CD4-positive, alpha-beta T cell (primary cell): Measurements from ENCODE around the gene ZNF646. TPM values are rescaled to one million over a fixed set of nuclear protein-coding genes. Genes with fewer than 3 reads are reported as not detected.
A peak's percentile ranks its signal among the peaks of the same experiment; 100 is the strongest.

Source experiments
- ATAC-seq: fragments of 200-7000 bp; cut with Tn5 transposase; one replicate; pipeline ENCODE4 v1.10.0; 2022; ENCODE audit warnings: mild to moderate bottlenecking; ENCODE audit not compliant: poor library complexity
- CTCF ChIA-PET: fragments of 350-600 bp; sonication (Branson Sonifier 250); formaldehyde crosslinking; loops from one replicate; lab custom pipeline; 2021; ENCODE audit warnings: antibody characterized with exemption, inconsistent platforms; lab: Charles Lee
- POLR2A ChIA-PET: fragments of 350-600 bp; sonication (Branson Sonifier 250); formaldehyde crosslinking; loops from one replicate; lab custom pipeline; 2021; ENCODE audit warnings: antibody characterized with exemption, inconsistent platforms; lab: Charles Lee
- DNase-seq, 14 experiments: peaks; one replicate each; pipeline ENCODE4 v3.0.0-alpha.2; 2013 to 2020; ENCODE audit warnings: mixed read lengths in 2 of 14
- H3K27ac ChIP-seq, 2 donors: one replicate each; pipeline versions ENCODE4 v1.5.1 to v1.7.0; 2013; ENCODE audit warnings: low read length in 2 of 2, low read depth in 1 of 2, mild to moderate bottlenecking in 1 of 2
- H3K27me3 ChIP-seq, 2 experiments: 1 replicate in 1 of 2; 2 replicates in 1 of 2; pipeline versions ENCODE4 v1.6.1 to v1.7.0; 2013; ENCODE audit warnings: low read length in 2 of 2, control low read depth in 1 of 2, mild to moderate bottlenecking in 1 of 2, moderate library complexity in 1 of 2; ENCODE audit not compliant: insufficient read depth in 2 of 2, control insufficient read depth in 1 of 2
- H3K36me3 ChIP-seq: one replicate; pipeline ENCODE4 v1.6.1; 2013; ENCODE audit warnings: low read length, control low read depth; ENCODE audit not compliant: insufficient read depth
- H3K4me1 ChIP-seq: one replicate; pipeline ENCODE4 v1.6.1; 2013; ENCODE audit warnings: low read length, control low read depth; ENCODE audit not compliant: insufficient read depth
- H3K4me3 ChIP-seq: one replicate; pipeline ENCODE4 v1.5.1; 2013; ENCODE audit warnings: mild to moderate bottlenecking, low read length, moderate library complexity
- H3K9me3 ChIP-seq, 2 experiments: 1 replicate in 1 of 2; 2 replicates in 1 of 2; pipeline versions ENCODE4 v1.6.1 to v1.7.0; 2013; ENCODE audit warnings: low read length in 2 of 2, mild to moderate bottlenecking in 2 of 2, control low read depth in 1 of 2, moderate library complexity in 1 of 2; ENCODE audit not compliant: control insufficient read depth in 1 of 2, insufficient read depth in 1 of 2
- H3K27ac Mint-ChIP-seq: one replicate; pipeline ENCODE4 v1.8.0; 2020; ENCODE audit warnings: mixed read lengths
- H3K27me3 Mint-ChIP-seq: one replicate; pipeline ENCODE4 v1.8.0; 2021; ENCODE audit warnings: mixed read lengths
- H3K36me3 Mint-ChIP-seq: one replicate; pipeline ENCODE4 v1.8.0; 2021; ENCODE audit warnings: low read depth, mixed read lengths
- H3K4me1 Mint-ChIP-seq: one replicate; pipeline ENCODE4 v1.8.0; 2021; ENCODE audit warnings: low read depth, mixed read lengths
- H3K4me3 Mint-ChIP-seq: one replicate; pipeline ENCODE4 v1.8.0; 2020; ENCODE audit warnings: mild to moderate bottlenecking, mixed read lengths
- H3K9me3 Mint-ChIP-seq: one replicate; pipeline ENCODE4 v1.8.0; 2020; ENCODE audit warnings: mixed read lengths
- CTCF ChIP-seq: fragments of 200-600 bp; IDR thresholded peaks from one replicate; pipeline ENCODE4 v1.8.0; 2022; ENCODE audit warnings: antibody characterized with exemption, mild to moderate bottlenecking
- intact Hi-C, 2 experiments: fragments of 100-400 bp; cut with DNase I in 1 of 2; cut with micrococcal nuclease in 1 of 2; formaldehyde crosslinking; loops; one replicate each; pipeline versions ENCODE4 v1.15.1 to v1.9.0; 2023 to 2025; cut with DNase I, micrococcal nuclease
- total RNA-seq, 174 experiments: library from RNA in 2 of 174; stranded (reverse) in 2 of 174; gene quantifications; one replicate each; pipeline ENCODE4 v1.2.3 and lab custom pipeline; 2021 to 2026

Gene ZNF646
- total RNA-seq, 2 experiments from 2014 or later: 14.3 to 16.6 TPM

GRCh38 chr16:31071861-31072260 lies 2.4 kb upstream of the ZNF646 start:
- POLR2A ChIA-PET: interaction anchor here (3.4 kb wide), 1 partner anchor 70 kb away, joined by 64 read pairs; no protein-coding TSS in a partner anchor
- intact Hi-C loops: loop anchor here (2.0 to 10.0 kb wide), 5 partner anchors 110 to 795 kb away; partner anchors contain the start of genes SETD1A (in 2 of the 2), FBXL19 (in 1 of the 2) and FUS (in 1 of the 2)
- Mint-ChIP-seq H3K9me3 (no peaks in the 10 kb centered on the region), H3K4me1 (peaks cover 41% of the 10 kb centered on the region), H3K27me3 (no peaks in the 10 kb centered on the region), H3K27ac (peak overlapping the region; percentile 92), H3K36me3 (peaks cover 31% of the 10 kb centered on the region), H3K4me3 (peak overlapping the region; percentile 98)
- peaks cover 7% of the 10 kb centered on the region for H3K36me3 ChIP-seq
- no peak overlapping the region for H3K4me3 ChIP-seq
- CTCF ChIA-PET: interaction anchor here (1.3 kb wide), 1 partner anchor 70 kb away, joined by 4 read pairs; no protein-coding TSS in a partner anchor
- ATAC-seq (no peak), DNase-seq (no peak)
- no peak for TF ChIP-seq CTCF
- peak overlapping the region in 1 of 2 donors; percentile 95 for H3K27ac ChIP-seq
- H3K4me1 ChIP-seq: peaks cover 34% of the 10 kb centered on the region
- H3K9me3 ChIP-seq: no peaks in the 10 kb centered on the region
- H3K27me3 ChIP-seq: no peaks in the 10 kb centered on the region

- Mint-ChIP-seq H3K27me3 (no peaks in the 10 kb centered on the region), H3K9me3 (no peaks in the 10 kb centered on the region), H3K4me1 (peaks cover 41% of the 10 kb centered on the region), H3K27ac (peak overlapping the region; percentile 92), H3K36me3 (peaks cover 36% of the 10 kb centered on the region), H3K4me3 (peak overlapping the region; percentile 98)
- H3K4me3 ChIP-seq: peak overlapping the region; percentile 96
- POLR2A ChIA-PET: interaction anchor here (0.8 to 3.4 kb wide), 8 partner anchors 21 to 797 kb away, joined by 3 to 79 read pairs (median 32); partner anchors contain the start of genes ARMC5, KAT8, SETD1A and STX4
- peaks cover 15% of the 10 kb centered on the region for H3K36me3 ChIP-seq
- no peaks in the 10 kb centered on the region for H3K9me3 ChIP-seq
- DNase-seq (peak in 5 of 14 experiments; percentile 17 to 57 (median 46)), ATAC-seq (no peak)
- peak overlapping the region; percentile 49 to 95 for H3K27ac ChIP-seq
- intact Hi-C loops: loop anchor here (1.0 to 10.0 kb wide), 8 partner anchors 39 to 795 kb away; partner anchors contain the start of genes FBXL19 (in 2 of the 2), SETD1A (in 2 of the 2), FUS (in 1 of the 2) and STX4 (in 1 of the 2)
- no peak for TF ChIP-seq CTCF
- CTCF ChIA-PET: interaction anchor here (1.3 to 2.3 kb wide), 4 partner anchors 24 to 88 kb away, joined by 4 to 21 read pairs (median 8); partner anchors contain the start of gene HSD3B7
- H3K27me3 ChIP-seq: no peaks in the 10 kb centered on the region
- H3K4me1 ChIP-seq: peaks cover 35% of the 10 kb centered on the region
Measured at GRCh38 chr16:31072540-31073141, 1.6 kb upstream of the ZNF646 start.

GRCh38 chr16:31073142-31073969 lies 866 bp upstream of the ZNF646 start:
- peaks cover 41% of the 10 kb centered on the region for H3K4me1 Mint-ChIP-seq
- H3K4me3 Mint-ChIP-seq: peak overlapping the region; percentile 98
- peaks cover 22% of the 10 kb centered on the region for H3K36me3 ChIP-seq
- H3K27me3 ChIP-seq: no peaks in the 10 kb centered on the region
- peaks cover 35% of the 10 kb centered on the region for H3K4me1 ChIP-seq
- ChIA-PET CTCF (interaction anchor here (1.0 to 2.3 kb wide), 6 partner anchors 23 to 228 kb away, joined by 3 to 21 read pairs (median 6); partner anchors contain the start of genes HSD3B7, KAT8 and STX4), POLR2A (interaction anchor here (0.6 to 3.4 kb wide), 39 partner anchors 8 to 831 kb away, joined by 3 to 79 read pairs (median 5); partner anchors contain the start of genes ARMC5, FBRS, FBXL19 and FUS)
- no peak for TF ChIP-seq CTCF
- H3K9me3 ChIP-seq: no peaks in the 10 kb centered on the region
- DNase-seq (peak; percentile 71 to 91 (median 81)), ATAC-seq (peak; percentile 27)
- H3K9me3 Mint-ChIP-seq: no peaks in the 10 kb centered on the region
- intact Hi-C loops: loop anchor here (1.0 to 10.0 kb wide), 8 partner anchors 40 to 794 kb away; partner anchors contain the start of genes FBXL19 (in 2 of the 2), SETD1A (in 2 of the 2), FUS (in 1 of the 2) and STX4 (in 1 of the 2)
- no peaks in the 10 kb centered on the region for H3K27me3 Mint-ChIP-seq
- H3K27ac ChIP-seq: peak overlapping the region; percentile 93 to 95
- peaks cover 43% of the 10 kb centered on the region for H3K36me3 Mint-ChIP-seq
- peak overlapping the region; percentile 92 for H3K27ac Mint-ChIP-seq
- H3K4me3 ChIP-seq: peak overlapping the region; percentile 96
